Urinary bladder (tissue), 4 donors: Measurements from ENCODE around the gene HS1BP3. TPM values are rescaled to one million over a fixed set of nuclear protein-coding genes. Genes with fewer than 3 reads are reported as not detected.

ENCODE experiments used
- DNase-seq: peaks from one replicate; pipeline ENCODE4 v3.0.0-alpha.2; 2015; ENCODE audit errors: extremely low spot score
- H3K27ac ChIP-seq: one replicate; pipeline ENCODE4 v1.5.1; 2013; ENCODE audit warnings: low read depth, mild to moderate bottlenecking, moderate library complexity
- H3K36me3 ChIP-seq: one replicate; pipeline ENCODE4 v1.6.1; 2013; ENCODE audit warnings: mild to moderate bottlenecking, moderate library complexity; ENCODE audit not compliant: insufficient read depth
- H3K4me1 ChIP-seq: one replicate; pipeline ENCODE4 v1.6.1; 2013; ENCODE audit warnings: mild to moderate bottlenecking, moderate library complexity; ENCODE audit not compliant: insufficient read depth
- H3K4me3 ChIP-seq: one replicate; pipeline ENCODE4 v1.5.1; 2013; ENCODE audit warnings: low read depth, low read length
- WGBS: extraction: QIAGEN DNeasy Blood & Tissue Kit; methylation state at CpG from one replicate; pipeline ENCODE4 v1.1.7; 2013; 5-methylcytosine and 5-hydroxymethylcytosine counted together
- polyA plus RNA-seq: library from polyadenylated mRNA; stranded (reverse); fragments of 200-250 nt; gene quantifications from one replicate; pipeline ENCODE4 v1.2.3, GENCODE V29; 2013
- total RNA-seq: library from RNA; depleted of rRNA; stranded (reverse); fragments of >200 nt; gene quantifications from one replicate; pipeline ENCODE4 v1.2.3, GENCODE V29; 2014
- donor health status: healthy with polysubstance abuse.
- donor health status: healthy.

HS1BP3 gene
- 19.0 TPM for total RNA-seq
- 43.8 TPM for polyA plus RNA-seq

- H3K27ac ChIP-seq: peak within 1 kb of the TSS; percentile 55
- peak within 1 kb of the TSS; percentile 52 for H3K4me3 ChIP-seq
- H3K4me1 ChIP-seq: peaks cover 1% of the 10 kb centered on the region
- DNase-seq: no peak
- WGBS: under 1% methylated on average over 72 of the region's 72 CpGs
- no peaks in the 10 kb centered on the region for H3K36me3 ChIP-seq
These were observed at the start of gene HS1BP3 for GRCh38 chr2:20650877-20651730. HS1BP3 (minus strand) TSS chr2:20651098; CDS start chr2:20651063, 35 bp downstream.

- Histone ChIP-seq H3K27ac (no peak overlapping the region), H3K4me1 (no peaks in the 10 kb centered on the region), H3K36me3 (peaks cover 2% of the 10 kb centered on the region), H3K4me3 (no peak overlapping the region)
- DNase-seq: no peak
- WGBS: 74% methylated on average over 4 of the region's 4 CpGs
These were observed 48.2 kb upstream of the HS1BP3 start for GRCh38 chr2:20698916-20699613.

- Histone ChIP-seq H3K36me3 (peaks cover 2% of the 10 kb centered on the region), H3K27ac (no peak overlapping the region), H3K4me3 (no peak overlapping the region), H3K4me1 (no peaks in the 10 kb centered on the region)
- no peak for DNase-seq
- WGBS: 97% methylated on average over 2 of the region's 2 CpGs
These were observed 46.5 kb upstream of the HS1BP3 start for GRCh38 chr2:20697322-20697934.

- 75% methylated on average over 2 of the region's 2 CpGs for WGBS
- Histone ChIP-seq H3K27ac (no peak overlapping the region), H3K4me3 (no peak overlapping the region), H3K36me3 (peaks cover 2% of the 10 kb centered on the region), H3K4me1 (no peaks in the 10 kb centered on the region)
- DNase-seq: no peak
These were observed 45.5 kb upstream of the HS1BP3 start for GRCh38 chr2:20696366-20696765.

GRCh38 chr2:20693317-20693716, 42.4 kb upstream of the HS1BP3 start:
- no peaks in the 10 kb centered on the region for H3K36me3 ChIP-seq
- WGBS: 95% methylated on average over 3 of the region's 3 CpGs
- DNase-seq: no peak
- no peak overlapping the region for H3K4me3 ChIP-seq
- no peaks in the 10 kb centered on the region for H3K4me1 ChIP-seq
- no peak overlapping the region for H3K27ac ChIP-seq

GRCh38 chr2:20692081-20692480, 41.2 kb upstream of the HS1BP3 start:
- DNase-seq: no peak
- no peaks in the 10 kb centered on the region for H3K4me1 ChIP-seq
- H3K27ac ChIP-seq: no peak overlapping the region
- H3K4me3 ChIP-seq: no peak overlapping the region
- WGBS: 87% methylated on average over 2 of the region's 2 CpGs
- no peaks in the 10 kb centered on the region for H3K36me3 ChIP-seq

- 76% methylated on average over 6 of the region's 6 CpGs for WGBS
- DNase-seq: no peak
These were observed 40.3 kb upstream of the HS1BP3 start for GRCh38 chr2:20691076-20691734.

GRCh38 chr2:20689428-20690264, 38.7 kb upstream of the HS1BP3 start:
- H3K4me3 ChIP-seq: no peak overlapping the region
- H3K36me3 ChIP-seq: no peaks in the 10 kb centered on the region
- no peak overlapping the region for H3K27ac ChIP-seq
- H3K4me1 ChIP-seq: no peaks in the 10 kb centered on the region
- no peak for DNase-seq
- 86% methylated on average over 11 of the region's 11 CpGs for whole genome bisulfite sequencing

More at GRCh38 chr2:20691076-20691734, 40.3 kb upstream of the HS1BP3 start:
- Histone ChIP-seq H3K36me3 (no peaks in the 10 kb centered on the region), H3K27ac (no peak overlapping the region), H3K4me3 (no peak overlapping the region), H3K4me1 (no peaks in the 10 kb centered on the region)

GRCh38 chr2:20687260-20687832, 36.4 kb upstream of the HS1BP3 start:
- 93% methylated on average over 4 of the region's 4 CpGs for WGBS
- DNase-seq: no peak
- H3K27ac ChIP-seq: no peak overlapping the region
- H3K4me3 ChIP-seq: no peak overlapping the region
- H3K4me1 ChIP-seq: no peaks in the 10 kb centered on the region
- no peaks in the 10 kb centered on the region for H3K36me3 ChIP-seq

GRCh38 chr2:20684581-20685063, 33.7 kb upstream of the HS1BP3 start:
- Histone ChIP-seq H3K36me3 (peaks cover 2% of the 10 kb centered on the region), H3K27ac (no peak overlapping the region), H3K4me3 (no peak overlapping the region), H3K4me1 (no peaks in the 10 kb centered on the region)
- no peak for DNase-seq
- 93% methylated on average over 6 of the region's 6 CpGs for WGBS

- Histone ChIP-seq H3K4me1 (no peaks in the 10 kb centered on the region), H3K27ac (no peak overlapping the region), H3K36me3 (peaks cover 2% of the 10 kb centered on the region), H3K4me3 (no peak overlapping the region)
- no peak for DNase-seq
- WGBS: 79% methylated on average over 7 of the region's 7 CpGs
These were observed 31.4 kb upstream of the HS1BP3 start for GRCh38 chr2:20682167-20682920.
